GM18951 (cell line): Measurements from ENCODE around the gene TPSD1.

Experiments used
- POLR2A ChIP-seq: IDR thresholded peaks from 4 replicates; pipeline ENCODE4 v1.6.1; 2011; ENCODE audit warnings: mild to moderate bottlenecking; ENCODE audit not compliant: insufficient read length, insufficient read depth; ENCODE audit errors: extremely low read depth
- in situ Hi-C: fragments of 300-500 bp; cut with MboI; formaldehyde crosslinking; loops from one replicate; pipeline ENCODE4 v1.12.0; 2022; ENCODE audit warnings: low sequenced_read_pairs, mixed read lengths, inconsistent platforms; ENCODE audit not compliant: unreplicated experiment

Gene TPSD1

DNA sequence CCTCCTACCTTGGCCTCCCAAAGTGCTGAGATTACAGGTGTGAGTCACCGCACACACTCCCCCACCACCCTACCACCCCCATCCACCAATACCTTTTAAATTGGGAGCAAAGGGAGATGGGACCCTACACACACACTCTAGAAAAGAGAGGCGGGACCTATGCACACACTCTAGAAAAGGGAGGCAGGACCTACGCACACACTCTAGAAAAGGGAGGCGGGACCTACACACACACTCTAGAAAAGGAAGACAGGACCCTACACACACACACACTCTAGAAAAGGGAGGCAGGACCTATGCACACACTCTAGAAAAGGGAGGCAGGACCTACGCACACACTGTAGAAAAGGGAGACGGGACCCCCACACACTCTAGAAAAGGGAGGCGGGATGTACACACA is 18.9 kb downstream of the TPSD1 start:
- in situ Hi-C loops, result no loop called here
- no peak for TF ChIP-seq POLR2A

DNA sequence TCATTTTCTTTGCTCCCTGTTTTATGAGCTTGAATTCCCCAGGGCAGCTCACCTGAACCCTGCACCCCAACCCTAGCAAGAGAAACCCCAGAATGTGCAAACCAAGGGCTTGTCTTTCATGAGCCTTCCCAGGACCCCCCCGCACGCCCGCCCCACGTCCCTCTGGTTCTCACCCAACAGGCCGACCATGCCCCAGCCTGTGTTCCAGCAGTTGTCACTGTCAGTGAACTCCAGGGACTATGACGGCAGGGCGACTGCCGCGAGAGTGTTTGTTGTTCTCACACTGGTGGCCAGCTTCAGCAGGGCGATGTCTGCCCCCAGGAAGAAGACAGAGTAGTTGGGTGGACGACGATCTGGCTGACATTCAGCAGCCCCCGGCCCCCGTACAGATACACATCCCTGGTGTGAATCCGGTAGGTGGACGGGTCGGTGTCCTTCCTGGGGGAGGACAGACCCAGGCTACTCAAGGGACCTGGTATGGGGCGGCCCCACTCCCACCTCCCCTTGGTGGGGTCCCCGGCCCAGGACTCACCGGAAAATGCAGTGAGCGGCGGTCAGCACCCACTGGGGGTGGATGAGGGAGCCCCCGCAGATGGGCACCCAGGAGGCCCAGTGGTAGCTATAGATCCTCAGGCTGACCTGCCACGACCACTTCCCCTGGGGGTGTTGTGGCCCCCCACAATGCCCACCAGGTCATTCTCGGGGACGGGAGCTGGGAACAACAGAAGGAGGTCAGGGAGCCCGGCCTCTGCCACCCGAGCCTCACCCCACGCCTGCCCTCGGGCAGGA is 20.1 kb downstream of the TPSD1 start:
- in situ Hi-C loops, result no loop called here
- TF ChIP-seq POLR2A, result no peak

DNA sequence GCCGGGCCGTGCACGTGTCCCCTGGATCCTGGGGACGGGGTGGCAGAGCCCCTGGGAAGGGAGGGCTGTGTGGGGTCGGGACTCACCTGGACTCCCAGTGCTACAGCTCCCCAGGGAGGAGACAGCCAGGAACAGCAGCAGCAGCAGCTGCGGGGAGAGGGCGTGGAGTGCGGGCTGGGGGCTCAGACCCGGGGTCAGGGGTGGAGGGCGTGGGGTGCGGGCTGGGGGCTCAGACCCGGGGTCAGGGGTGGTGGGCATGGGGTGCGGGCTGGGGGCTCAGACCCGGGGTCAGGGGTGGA is 20.7 kb downstream of the TPSD1 start:
- TF ChIP-seq POLR2A, result no peak
- in situ Hi-C loops, result no loop called here

DNA sequence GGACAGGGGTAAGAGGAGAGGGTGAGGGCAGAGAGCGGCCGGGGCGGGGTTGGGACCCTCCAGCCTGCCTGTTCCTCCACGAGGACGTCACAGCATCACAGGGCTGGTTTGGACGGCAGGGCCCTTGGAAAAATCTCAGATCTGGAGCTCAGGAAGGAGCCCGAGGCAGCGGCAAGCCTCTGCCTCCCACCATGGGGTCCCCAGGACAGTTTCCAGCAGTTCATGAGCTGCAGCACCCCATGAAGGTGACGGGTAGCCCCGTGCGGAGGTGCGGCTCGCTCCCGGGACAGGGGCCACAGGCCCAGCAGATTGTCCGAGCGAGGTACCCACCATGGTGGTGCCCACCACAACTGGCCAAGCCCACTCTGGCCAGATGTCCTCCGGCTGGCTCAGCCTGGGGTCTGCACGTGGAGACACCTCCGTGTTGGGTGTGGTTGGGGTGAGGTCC is 21.3 kb downstream of the TPSD1 start:
- in situ Hi-C loops, result no loop called here
- TF ChIP-seq POLR2A, result no peak

DNA sequence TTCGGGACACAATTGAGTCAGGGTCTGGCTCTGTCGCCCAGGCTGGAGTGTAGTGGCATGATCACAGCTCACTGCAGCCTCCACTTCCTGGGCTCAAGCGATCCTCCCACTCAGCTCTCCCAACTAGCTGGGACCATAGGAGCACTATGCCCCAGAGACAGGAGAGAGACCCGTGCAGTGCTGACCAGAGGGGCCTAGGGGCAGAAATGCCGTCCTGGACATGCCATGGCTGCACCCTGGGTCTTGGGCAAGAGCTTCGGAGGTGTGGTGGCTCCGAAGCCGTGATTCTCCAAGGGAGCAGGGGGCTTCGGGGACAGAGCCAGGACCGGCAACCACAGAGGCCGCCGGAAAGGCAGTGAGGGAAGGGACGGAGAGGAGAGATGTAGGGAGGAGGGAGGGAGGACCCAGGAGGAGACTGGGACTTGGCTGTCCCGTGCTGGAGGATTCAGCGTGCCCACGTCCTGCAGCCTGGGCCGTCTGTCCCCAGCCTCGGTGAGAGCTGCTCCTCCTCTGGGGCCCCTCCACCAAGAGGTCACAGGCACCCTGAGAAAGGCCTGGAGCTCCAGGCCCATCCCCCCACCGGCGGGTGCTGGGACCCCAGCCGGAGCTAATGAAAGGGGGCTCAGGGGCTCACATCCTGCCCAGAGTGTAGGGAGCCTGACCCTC is 21.9 kb downstream of the TPSD1 start:
- TF ChIP-seq POLR2A, result no peak
- in situ Hi-C loops, result no loop called here

DNA sequence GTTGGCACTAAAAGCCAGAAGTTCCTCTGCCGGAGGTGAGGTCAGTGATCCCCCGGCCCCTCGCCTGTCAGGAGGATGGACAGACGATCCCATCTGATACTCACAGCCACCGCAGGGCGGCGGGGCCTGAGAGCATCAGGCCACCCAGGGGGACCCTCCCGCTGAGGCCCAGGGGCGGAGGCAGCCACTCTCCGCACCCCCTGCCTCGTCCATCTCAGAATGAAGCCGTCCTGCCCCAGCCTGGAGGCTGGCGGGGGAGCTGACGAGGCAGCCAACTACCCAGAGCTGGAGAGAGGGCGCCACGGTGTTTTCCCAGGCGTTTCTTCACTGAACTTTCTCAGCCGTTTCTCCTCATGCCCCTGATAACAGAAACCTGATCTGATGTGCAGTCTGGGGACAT is 22.6 kb downstream of the TPSD1 start:
- in situ Hi-C loops, result no loop called here
- TF ChIP-seq POLR2A, result no peak

DNA sequence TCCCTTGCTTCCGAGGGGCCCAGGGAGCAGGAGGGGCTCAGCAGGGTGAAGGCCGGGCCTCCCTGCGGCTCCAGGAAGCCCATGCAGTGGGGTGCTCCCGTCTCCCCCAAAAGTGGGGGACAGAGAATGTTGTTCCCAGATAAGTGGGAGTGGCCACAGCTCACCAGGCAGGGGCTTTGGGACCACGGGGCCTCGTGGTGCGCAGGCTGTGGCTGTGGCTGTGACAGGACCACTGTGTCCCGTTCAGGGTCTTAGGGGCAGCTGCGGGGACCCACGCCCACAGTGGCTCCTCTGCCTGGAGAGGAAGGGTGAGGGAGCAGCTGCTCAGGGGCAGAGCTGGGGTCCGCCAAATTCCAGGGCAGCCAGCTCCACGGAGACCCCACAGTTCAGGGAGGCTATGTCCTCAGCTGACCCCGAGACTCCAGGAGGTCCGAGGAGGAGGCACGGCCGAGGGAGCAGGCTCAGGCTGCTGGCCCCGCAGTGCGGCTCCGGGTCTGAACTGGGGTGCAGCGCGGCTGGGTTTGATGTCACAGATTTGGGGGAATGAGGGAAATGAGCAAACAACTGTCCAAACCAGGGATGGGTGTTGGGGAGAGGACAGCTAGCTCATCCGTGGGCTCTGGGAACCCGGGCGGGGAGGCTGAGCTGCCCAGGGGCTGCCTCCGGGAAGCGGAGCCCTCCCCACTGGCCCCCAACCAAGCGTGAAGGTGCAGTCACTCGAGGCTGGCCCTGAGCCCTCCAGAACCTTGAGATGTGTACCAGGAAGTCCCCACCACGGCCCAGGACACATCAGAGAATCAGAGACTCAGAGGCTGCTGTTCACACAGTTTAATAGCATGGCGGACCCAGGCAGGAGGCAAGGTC is 23.4 kb downstream of the TPSD1 start:
- in situ Hi-C loops, result no loop called here
- TF ChIP-seq POLR2A, result no peak

DNA sequence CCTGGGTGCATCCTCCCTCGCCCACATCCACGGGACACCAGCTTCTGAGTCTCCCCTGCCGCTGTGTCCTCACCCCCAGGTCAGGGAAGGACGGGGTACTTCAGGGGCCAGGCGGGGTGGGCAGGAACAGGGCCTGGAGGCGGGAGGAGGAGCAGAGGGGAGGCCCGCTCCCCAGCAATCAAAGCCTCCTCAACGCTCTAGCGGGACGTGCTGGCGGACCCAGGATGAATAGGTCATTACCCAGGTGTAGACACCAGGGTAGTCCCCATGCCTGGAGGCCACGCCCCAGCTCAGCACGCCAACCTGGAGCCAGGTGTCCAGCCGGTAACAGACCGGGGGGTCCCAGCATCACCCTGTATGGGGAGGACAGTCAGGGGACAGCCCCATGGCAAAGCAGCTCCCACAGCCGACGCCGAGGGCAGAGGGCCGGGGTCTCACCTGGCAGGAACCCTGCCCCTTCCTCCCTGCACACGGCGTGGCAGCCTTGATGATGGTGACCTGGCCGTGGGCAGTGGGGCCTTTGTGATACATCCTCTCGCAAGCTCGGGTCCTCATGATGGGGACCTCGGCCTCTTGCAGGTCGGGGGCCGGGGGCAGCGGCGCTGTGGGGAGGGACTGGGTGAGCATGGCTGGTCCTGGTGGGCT is 24.2 kb downstream of the TPSD1 start:
- in situ Hi-C loops, result no loop called here
- no peak for TF ChIP-seq POLR2A

DNA sequence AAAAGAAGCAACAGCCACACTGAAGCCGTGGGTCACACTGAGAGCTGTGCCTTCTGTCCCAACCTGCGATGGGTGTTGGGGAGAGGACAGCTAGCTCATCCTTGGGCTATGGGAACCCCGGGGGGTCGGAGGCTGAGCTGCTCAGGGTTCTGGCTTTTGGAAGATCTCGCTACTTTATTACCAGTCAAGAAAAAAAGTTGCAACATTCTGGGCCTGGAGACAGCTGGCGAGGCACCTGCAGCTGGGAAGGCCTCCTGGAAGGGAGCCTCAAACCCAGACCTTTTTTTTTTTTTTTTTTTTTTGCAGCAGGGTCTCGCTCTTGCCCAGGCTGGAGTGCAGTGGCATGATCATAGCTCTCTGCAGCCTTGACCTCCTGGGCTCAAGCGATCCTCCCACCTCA is 24.9 kb downstream of the TPSD1 start:
- in situ Hi-C loops, result no loop called here
- TF ChIP-seq POLR2A, result no peak

DNA sequence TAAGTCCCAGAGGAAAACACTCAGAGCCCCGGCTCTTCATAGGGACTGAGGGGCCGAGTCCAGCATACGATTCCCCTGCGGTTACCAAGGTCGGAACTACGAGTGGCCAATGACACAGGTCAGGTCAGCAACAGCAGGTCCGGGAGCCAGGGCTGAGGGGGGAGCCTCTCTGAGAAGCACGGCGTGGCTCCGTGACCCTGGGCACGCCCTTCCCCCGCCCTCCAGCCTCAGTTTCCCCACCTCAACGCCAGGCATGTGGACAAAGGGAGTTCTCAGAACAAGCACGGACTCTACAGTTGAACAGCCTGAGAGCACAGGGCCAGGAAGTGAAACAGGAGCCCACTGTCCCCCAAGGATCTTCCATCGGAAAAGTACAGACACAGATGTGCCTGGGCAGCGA is 25.6 kb downstream of the TPSD1 start:
- TF ChIP-seq POLR2A, result no peak
- in situ Hi-C loops, result no loop called here

DNA sequence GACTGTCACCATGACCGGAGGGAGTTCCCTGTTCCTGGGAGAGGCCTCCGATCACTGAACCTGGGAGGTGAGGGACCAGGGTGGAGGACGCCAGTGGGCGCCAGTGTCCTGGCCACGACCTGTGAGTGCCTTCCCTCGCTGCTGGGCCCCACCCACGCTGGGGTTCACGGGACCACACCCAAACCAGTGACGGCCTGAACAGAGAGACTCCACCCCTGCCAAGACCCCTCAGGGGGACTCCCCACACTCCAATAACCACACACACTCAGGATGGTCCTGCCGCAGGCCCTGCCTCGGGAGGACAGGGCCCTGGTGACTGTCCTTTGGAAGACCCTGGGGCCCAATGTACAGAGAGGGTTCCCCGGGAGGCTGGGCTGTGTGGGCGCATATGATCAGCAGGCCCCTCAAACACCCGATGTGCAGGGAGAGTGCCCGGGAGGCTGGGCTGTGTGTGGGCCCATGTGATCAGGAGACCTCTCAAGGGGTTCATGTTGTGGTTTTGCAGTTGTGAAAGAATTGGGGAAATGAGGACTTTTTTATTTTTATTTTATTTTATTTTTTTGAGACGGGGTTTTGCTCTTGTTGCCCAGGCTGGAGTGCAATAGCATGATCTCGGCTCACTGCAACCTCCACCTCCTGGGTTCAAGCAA is 26.6 kb downstream of the TPSD1 start:
- in situ Hi-C loops, result no loop called here
- TF ChIP-seq POLR2A, result no peak

DNA sequence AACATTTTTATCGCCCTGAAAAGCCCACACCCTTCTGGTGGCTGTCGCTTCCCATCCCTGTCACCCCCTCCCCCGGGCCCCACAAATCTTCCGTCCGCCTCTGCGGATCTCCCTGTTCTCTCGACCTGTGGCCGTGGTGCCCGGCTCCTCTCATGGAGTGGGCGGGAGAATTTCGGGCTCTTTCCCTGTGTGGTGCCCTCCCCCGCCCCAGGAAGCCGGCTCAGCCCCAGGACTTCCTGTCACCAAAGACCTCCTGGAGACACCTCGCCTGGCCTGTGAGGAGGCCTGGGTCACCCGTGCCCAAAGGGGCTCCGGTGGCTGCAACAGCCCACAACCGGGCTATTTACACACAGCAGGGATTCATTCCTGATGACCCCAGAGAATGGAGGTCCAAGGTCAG is 27.4 kb downstream of the TPSD1 start:
- TF ChIP-seq POLR2A, result no peak

DNA sequence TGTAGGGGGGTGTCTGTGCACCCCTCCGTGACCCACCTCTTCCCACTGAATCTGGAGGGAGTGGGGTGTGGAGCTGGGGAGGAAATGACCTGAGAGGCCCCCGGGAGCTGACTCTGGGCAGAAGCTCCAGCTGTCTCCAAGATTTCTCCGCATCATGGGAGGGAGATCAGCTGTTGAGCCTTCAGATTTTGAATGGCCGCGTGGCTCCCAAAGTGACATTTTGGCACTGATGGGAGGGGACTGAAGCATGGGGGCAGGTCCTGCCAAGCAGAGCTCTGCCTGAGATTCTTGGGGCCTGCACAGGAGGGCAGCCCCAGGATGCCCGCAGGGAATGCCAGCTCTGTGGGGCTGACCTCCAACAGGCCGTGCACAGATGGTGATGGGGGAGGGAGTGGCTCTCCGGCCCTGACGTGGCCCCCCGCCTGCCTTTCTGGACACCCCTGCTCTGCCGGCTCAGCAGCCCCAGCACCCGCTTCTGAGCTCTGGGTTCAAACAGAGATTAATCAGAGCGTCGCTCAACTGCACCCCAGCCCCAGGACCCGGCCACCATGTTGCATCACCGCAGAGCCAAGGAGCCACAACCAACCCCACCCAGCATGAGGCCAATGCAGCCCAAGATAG is 28.2 kb downstream of the TPSD1 start:
- TF ChIP-seq POLR2A, result no peak
- in situ Hi-C loops, result no loop called here

More for the DNA sequence above, 27.4 kb downstream of the TPSD1 start:
- in situ Hi-C loops, result no loop called here
